Muscle of back (tissue), 11 donors: ENCODE measurements around the gene NHSL1. TPM values are rescaled to one million over a fixed set of nuclear protein-coding genes. Genes with fewer than 3 reads are reported as not detected.

Source experiments
- DNase-seq, 3 donors: peaks; one replicate each; pipeline versions ENCODE4 v3.0.0 to v3.0.0-alpha.2; 2013
- polyA plus RNA-seq, 10 donors: library from polyadenylated mRNA; unstranded; fragments of 120-200 nt; gene quantifications; one replicate each; pipeline ENCODE4 v1.2.1, GENCODE V29; 2013; ENCODE audit not compliant: insufficient read length in 10 of 10

The NHSL1 gene
- polyA plus RNA-seq, 10 donors = 20.1 to 34.1 (median 23.9) TPM

- DNase-seq = peak in 1 of 3 donors; percentile 41
Observed at GRCh38 chr6:138526822-138527235, 27.5 kb upstream of the NHSL1 start.

GRCh38 chr6:138525355-138525754 lies 26.1 kb upstream of the NHSL1 start:
- DNase-seq = no peak

- no peak for DNase-seq
Observed at GRCh38 chr6:138524526-138524925, 25.2 kb upstream of the NHSL1 start.

- DNase-seq = peak in 1 of 3 donors; percentile 29
Observed at GRCh38 chr6:138523347-138524210, 24.3 kb upstream of the NHSL1 start.

GRCh38 chr6:138522611-138523010 lies 23.3 kb upstream of the NHSL1 start:
- DNase-seq = no peak

GRCh38 chr6:138521790-138522189 lies 22.5 kb upstream of the NHSL1 start:
- peak in 1 of 3 donors; percentile 41 for DNase-seq

- no peak for DNase-seq
Observed at GRCh38 chr6:138520463-138520862, 21.2 kb upstream of the NHSL1 start.

- no peak for DNase-seq
Observed at GRCh38 chr6:138518054-138518453, 18.8 kb upstream of the NHSL1 start.

GRCh38 chr6:138517635-138518034 lies 18.3 kb upstream of the NHSL1 start:
- no peak for DNase-seq

GRCh38 chr6:138515657-138516248 lies 16.5 kb upstream of the NHSL1 start:
- no peak for DNase-seq

- no peak for DNase-seq
Observed at GRCh38 chr6:138514860-138515540, 15.7 kb upstream of the NHSL1 start.

GRCh38 chr6:138512609-138513008 lies 13.3 kb upstream of the NHSL1 start:
- DNase-seq = no peak

- no peak for DNase-seq
Observed at GRCh38 chr6:138510093-138510492, 10.8 kb upstream of the NHSL1 start.

GRCh38 chr6:138509371-138509770 lies 10.1 kb upstream of the NHSL1 start:
- DNase-seq = peak in 1 of 3 donors; percentile 23

- DNase-seq = no peak
Observed at GRCh38 chr6:138508676-138508988, 9.3 kb upstream of the NHSL1 start.

GRCh38 chr6:138507977-138508675 lies 8.8 kb upstream of the NHSL1 start:
- no peak for DNase-seq

GRCh38 chr6:138504764-138505689 lies 5.7 kb upstream of the NHSL1 start:
- no peak for DNase-seq

GRCh38 chr6:138503881-138504680 lies 4.8 kb upstream of the NHSL1 start:
- no peak for DNase-seq

- DNase-seq = no peak
Observed at GRCh38 chr6:138502546-138502945, 3.3 kb upstream of the NHSL1 start.

- no peak for DNase-seq
Observed at GRCh38 chr6:138500867-138501446, 1.7 kb upstream of the NHSL1 start.
